AG09309 (cell line): ENCODE results near the gene PDZD8.
A peak's percentile ranks its signal among the peaks of the same experiment; 100 is the strongest.

Source experiments
- DNase-seq: peaks from one replicate; pipeline ENCODE4 v3.0.0-alpha.2; 2010; ENCODE audit warnings: low read depth
- H3K4me3 ChIP-seq: 2 replicates; pipeline ENCODE4 v1.5.1; 2011; ENCODE audit warnings: mild to moderate bottlenecking, low read depth, low read length, moderate library complexity; ENCODE audit not compliant: control insufficient read depth
- TF ChIP-seq, protein P1 (sequence below): IDR thresholded peaks from 2 replicates; pipeline ENCODE4 v1.5.1; 2011; ENCODE audit warnings: mild to moderate bottlenecking, low read depth, low read length, inconsistent platforms; ENCODE audit not compliant: insufficient read depth, control insufficient read depth; ENCODE audit errors: missing control alignments

PDZD8 gene

DNA sequence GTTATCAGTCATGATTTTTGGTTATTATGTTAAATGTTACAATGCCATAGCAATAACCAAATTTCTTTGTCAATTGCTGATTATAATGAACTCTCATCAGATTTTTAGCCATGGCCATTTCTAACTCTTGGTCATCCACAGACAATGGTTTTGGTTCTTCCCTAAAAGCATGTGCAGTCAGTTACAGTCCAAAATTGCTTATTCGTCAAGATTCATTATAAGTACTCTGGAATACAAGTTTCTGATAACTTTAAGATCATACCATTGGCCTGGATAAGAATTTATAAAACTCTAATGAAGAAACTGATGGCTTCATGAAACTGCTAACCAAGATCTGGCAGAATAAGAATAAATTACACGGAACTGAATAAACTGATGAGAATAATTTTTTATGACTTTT is 50.9 kb downstream of the PDZD8 start:
- no peak overlapping the region for H3K4me3 ChIP-seq
- TF ChIP-seq, protein P1, sequence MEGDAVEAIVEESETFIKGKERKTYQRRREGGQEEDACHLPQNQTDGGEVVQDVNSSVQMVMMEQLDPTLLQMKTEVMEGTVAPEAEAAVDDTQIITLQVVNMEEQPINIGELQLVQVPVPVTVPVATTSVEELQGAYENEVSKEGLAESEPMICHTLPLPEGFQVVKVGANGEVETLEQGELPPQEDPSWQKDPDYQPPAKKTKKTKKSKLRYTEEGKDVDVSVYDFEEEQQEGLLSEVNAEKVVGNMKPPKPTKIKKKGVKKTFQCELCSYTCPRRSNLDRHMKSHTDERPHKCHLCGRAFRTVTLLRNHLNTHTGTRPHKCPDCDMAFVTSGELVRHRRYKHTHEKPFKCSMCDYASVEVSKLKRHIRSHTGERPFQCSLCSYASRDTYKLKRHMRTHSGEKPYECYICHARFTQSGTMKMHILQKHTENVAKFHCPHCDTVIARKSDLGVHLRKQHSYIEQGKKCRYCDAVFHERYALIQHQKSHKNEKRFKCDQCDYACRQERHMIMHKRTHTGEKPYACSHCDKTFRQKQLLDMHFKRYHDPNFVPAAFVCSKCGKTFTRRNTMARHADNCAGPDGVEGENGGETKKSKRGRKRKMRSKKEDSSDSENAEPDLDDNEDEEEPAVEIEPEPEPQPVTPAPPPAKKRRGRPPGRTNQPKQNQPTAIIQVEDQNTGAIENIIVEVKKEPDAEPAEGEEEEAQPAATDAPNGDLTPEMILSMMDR, result no peak
- DNase-seq, result no peak

DNA sequence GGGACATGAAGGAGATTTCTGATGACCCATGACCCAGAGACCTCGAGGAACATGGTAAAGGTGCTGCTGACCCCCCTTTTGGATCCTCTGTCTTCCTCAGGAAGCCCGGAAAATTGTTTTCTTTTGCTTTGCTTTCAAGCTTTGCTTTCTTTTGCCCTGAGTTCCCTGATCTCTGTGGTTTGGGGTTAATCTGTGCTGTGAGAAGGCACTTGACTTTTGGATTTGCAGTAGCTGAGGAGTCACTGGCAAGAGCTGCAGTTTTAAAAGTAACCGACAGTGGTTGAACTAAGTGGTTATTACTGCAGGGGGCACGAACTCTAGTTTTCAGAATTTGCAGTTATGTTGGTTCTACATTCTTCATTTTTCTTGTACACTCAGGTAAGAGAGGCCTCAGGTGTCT is 53.0 kb downstream of the PDZD8 start:
- TF ChIP-seq, protein P1, result no peak
- H3K4me3 ChIP-seq, result no peak overlapping the region
- no peak for DNase-seq

DNA sequence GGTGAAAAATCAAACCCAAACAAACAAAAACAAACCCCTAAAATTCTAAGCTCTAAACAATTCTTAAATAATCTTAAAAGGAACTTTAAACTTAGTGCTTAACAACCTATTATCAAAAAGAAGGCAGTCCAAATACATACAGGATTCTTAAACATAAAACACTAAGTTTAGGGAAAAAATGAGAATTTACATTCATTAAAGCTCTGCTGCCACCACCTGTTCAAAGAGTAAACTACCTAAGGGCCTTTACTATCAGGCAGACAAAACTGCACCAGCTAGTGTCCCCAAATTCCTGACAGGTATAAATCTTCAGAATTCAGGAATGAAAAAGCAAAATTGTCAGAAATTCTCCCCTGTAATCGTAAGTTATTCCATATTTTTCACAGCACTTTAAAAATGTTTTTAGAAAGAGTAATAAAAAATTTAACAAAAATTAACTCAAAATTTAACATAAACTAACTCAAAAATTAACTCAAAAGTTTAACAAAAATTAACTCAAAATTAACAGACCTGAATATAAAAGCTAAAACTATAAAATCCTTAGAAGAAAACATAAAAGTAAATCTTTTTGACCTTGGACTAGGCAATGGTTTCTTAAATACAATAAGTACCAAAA is 55.1 kb downstream of the PDZD8 start:
- H3K4me3 ChIP-seq, result no peak overlapping the region
- DNase-seq, result no peak
- TF ChIP-seq, protein P1, result peak; percentile 58

DNA sequence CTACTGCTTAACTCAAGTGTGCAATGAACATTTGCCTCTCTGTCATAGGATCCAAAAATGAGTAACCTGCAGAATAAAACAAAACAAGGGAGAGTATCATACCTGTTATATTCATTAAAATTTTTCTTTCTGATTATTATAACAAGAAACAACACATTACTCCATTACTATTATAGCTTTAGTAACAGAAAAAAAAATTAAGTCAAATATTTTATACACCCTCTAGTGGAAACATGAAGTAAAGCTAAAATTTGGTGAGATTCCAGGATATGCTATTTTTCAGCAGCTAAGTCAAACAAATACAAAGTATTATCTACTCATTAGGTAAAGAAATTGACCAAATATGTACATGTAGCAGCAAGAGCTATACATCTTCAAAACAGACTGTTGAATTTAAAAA is 56.3 kb downstream of the PDZD8 start:
- no peak for DNase-seq
- no peak overlapping the region for H3K4me3 ChIP-seq
- TF ChIP-seq, protein P1, result peak; percentile 30

DNA sequence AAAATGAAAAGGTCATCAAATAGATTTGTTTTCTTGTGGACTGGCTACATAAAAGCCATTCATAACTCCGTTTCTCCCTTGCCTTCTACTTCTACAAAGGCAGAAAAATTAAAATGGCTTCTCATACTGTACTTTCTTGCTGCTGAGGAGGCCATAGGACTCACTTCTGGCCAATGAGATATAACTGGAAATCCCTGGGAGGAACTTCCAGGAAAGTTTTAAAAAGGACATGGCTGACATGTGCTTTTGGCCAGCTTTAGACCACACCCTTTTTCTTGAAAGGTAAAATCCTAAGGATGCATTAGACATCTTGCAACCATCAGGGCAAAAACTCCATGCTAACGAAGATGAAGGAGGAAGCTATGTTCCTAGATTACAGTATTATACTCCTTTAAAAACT is 58.5 kb downstream of the PDZD8 start:
- TF ChIP-seq, protein P1, result no peak
- DNase-seq, result no peak
- H3K4me3 ChIP-seq, result no peak overlapping the region

- TF ChIP-seq, protein P1, result no peak
- DNase-seq, result no peak
- H3K4me3 ChIP-seq, result no peak overlapping the region
Measured at GRCh38 chr10:117313641-117314040, 61.6 kb downstream of the PDZD8 start.

GRCh38 chr10:117312430-117312829 is 62.8 kb downstream of the PDZD8 start:
- TF ChIP-seq, protein P1, result no peak
- no peak overlapping the region for H3K4me3 ChIP-seq
- DNase-seq, result no peak
